Ovary (tissue), 3 donors: ENCODE measurements around the gene C10orf62.
"Not testable (repeated sequence)": the region's sequence is repeated elsewhere in the genome, so short reads cannot be mapped to it uniquely, and the experiment has no call there.

Source experiments
- EP300 ChIP-seq: sonication (generic); formaldehyde crosslinking; IDR thresholded peaks from one replicate; pipeline ENCODE4 v1.6.1; 2017; ENCODE audit warnings: antibody characterized with exemption
- POLR2A ChIP-seq: fragments of 450-650 bp; IDR thresholded peaks from one replicate; pipeline ENCODE4 v1.6.1; 2017; ENCODE audit warnings: antibody characterized with exemption, mild to moderate bottlenecking, moderate library complexity
- TF ChIP-seq, protein P1 (sequence below), 3 donors: fragments of 450-650 bp in 2 of 3; fragments of 200-600 bp in 1 of 3; IDR thresholded peaks; one replicate each; pipeline versions ENCODE4 v1.5.1 to v1.8.0; 2016 to 2022; ENCODE audit warnings: antibody characterized with exemption in 3 of 3, mild to moderate bottlenecking in 1 of 3
- donor health status: DM: no; HTN: no; CAD: no.

- TF ChIP-seq, protein P1, sequence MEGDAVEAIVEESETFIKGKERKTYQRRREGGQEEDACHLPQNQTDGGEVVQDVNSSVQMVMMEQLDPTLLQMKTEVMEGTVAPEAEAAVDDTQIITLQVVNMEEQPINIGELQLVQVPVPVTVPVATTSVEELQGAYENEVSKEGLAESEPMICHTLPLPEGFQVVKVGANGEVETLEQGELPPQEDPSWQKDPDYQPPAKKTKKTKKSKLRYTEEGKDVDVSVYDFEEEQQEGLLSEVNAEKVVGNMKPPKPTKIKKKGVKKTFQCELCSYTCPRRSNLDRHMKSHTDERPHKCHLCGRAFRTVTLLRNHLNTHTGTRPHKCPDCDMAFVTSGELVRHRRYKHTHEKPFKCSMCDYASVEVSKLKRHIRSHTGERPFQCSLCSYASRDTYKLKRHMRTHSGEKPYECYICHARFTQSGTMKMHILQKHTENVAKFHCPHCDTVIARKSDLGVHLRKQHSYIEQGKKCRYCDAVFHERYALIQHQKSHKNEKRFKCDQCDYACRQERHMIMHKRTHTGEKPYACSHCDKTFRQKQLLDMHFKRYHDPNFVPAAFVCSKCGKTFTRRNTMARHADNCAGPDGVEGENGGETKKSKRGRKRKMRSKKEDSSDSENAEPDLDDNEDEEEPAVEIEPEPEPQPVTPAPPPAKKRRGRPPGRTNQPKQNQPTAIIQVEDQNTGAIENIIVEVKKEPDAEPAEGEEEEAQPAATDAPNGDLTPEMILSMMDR (IDR thresholded peaks at IDR 0.05) = not testable (repeated sequence)
- TF ChIP-seq POLR2A, EP300: not testable (repeated sequence)
Measured at GRCh38 chr10:97561386-97562077, 28.0 kb upstream of the C10orf62 start.
